Erythroblast (primary cell): Measurements from ENCODE around the gene CDYL.

Experiments
- GATA1 ChIP-seq: IDR thresholded peaks from 2 replicates; pipeline ENCODE4 v1.6.1; 2011; ENCODE audit warnings: low read depth, mild to moderate bottlenecking, control low read depth, low read length, moderate library complexity
- POLR2A ChIP-seq: IDR thresholded peaks from 2 replicates; pipeline ENCODE4 v1.6.1; 2011; ENCODE audit warnings: mild to moderate bottlenecking, low read length

DNA sequence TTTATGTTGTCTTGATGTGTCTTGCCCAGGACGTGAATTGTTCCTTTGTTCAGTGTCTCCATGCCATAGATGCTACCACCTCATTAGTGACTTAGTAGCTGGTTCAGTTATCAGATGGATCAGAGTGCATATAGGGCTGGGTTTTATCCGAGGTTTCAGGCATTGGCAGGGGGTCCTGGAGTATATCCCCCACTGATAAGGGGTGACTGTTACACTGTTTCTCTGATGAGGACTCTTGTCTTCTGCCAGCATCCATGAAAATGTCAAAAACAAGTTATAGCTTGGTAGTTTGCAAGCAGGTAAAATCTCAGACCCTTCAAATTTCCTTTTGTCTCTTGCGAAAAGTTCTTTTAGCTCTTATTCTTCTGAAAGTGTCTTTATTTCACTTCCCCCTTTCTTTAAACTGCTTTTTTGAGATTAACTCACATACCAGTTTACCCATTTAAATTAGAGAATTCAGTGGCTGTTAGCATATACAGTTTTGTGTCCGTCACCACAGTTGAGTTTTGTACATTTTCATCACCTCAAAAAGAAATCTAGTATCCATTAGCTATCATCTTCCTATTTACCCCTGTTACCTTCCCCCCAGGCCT is 109.2 kb downstream of the CDYL start:
- TF ChIP-seq POLR2A (no peak), GATA1 (no peak)
